ENCODE data around the gene ARF3.

- no peak for TF ChIP-seq ELF1 (IDR thresholded peaks at IDR 0.05; ENCODE audit: borderline replicate concordance, low read depth)
- no peak for TF ChIP-seq EZH2 (IDR thresholded peaks at IDR 0.05)
- TF ChIP-seq, protein P1, sequence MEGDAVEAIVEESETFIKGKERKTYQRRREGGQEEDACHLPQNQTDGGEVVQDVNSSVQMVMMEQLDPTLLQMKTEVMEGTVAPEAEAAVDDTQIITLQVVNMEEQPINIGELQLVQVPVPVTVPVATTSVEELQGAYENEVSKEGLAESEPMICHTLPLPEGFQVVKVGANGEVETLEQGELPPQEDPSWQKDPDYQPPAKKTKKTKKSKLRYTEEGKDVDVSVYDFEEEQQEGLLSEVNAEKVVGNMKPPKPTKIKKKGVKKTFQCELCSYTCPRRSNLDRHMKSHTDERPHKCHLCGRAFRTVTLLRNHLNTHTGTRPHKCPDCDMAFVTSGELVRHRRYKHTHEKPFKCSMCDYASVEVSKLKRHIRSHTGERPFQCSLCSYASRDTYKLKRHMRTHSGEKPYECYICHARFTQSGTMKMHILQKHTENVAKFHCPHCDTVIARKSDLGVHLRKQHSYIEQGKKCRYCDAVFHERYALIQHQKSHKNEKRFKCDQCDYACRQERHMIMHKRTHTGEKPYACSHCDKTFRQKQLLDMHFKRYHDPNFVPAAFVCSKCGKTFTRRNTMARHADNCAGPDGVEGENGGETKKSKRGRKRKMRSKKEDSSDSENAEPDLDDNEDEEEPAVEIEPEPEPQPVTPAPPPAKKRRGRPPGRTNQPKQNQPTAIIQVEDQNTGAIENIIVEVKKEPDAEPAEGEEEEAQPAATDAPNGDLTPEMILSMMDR (IDR thresholded peaks at IDR 0.05 in 2 of 3, conservative IDR thresholded peaks at IDR 0.05 in 1 of 3; ENCODE audit: borderline replicate concordance in 1 of 3, insufficient read depth in 1 of 3, low read depth in 2 of 3, low read length in 2 of 3): no peak
- TF ChIP-seq EZH2phosphoT487 (IDR thresholded peaks at IDR 0.05; ENCODE audit: borderline replicate concordance): no peak
These were observed 41.4 kb upstream of the ARF3 start for GRCh38 chr12:48998497-48999353.

All from HCT116 (cell line).